HG03097 (cell line): ENCODE data around the gene PLEKHA8.
"Not testable (repeated sequence)": the region's sequence is repeated elsewhere in the genome, so short reads cannot be mapped to it uniquely, and the experiment has no call there.

Experiments used
- ATAC-seq: cut with Tn5 transposase; IDR thresholded peaks from one replicate; pipeline ENCODE4 v1.9.1; 2021; ENCODE audit not compliant: unreplicated experiment, low FRiP score

The PLEKHA8 gene

GRCh38 chr7:30091987-30092386, 63.8 kb downstream of the PLEKHA8 start:
- ATAC-seq: no peak

GRCh38 chr7:30093420-30093952, 65.3 kb downstream of the PLEKHA8 start:
- ATAC-seq: no peak

GRCh38 chr7:30098599-30098998, 70.4 kb downstream of the PLEKHA8 start:
- not testable (repeated sequence) for ATAC-seq

- ATAC-seq: no peak
Observed at GRCh38 chr7:30102281-30102680, 74.1 kb downstream of the PLEKHA8 start.

GRCh38 chr7:30104157-30104556, 75.9 kb downstream of the PLEKHA8 start:
- ATAC-seq: no peak

GRCh38 chr7:30112103-30112713, 84.0 kb downstream of the PLEKHA8 start:
- no peak for ATAC-seq

- no peak for ATAC-seq
Observed at GRCh38 chr7:30113144-30113543, 84.9 kb downstream of the PLEKHA8 start.

- no peak for ATAC-seq
Observed at GRCh38 chr7:30114536-30115238, 86.5 kb downstream of the PLEKHA8 start.

- ATAC-seq: no peak
Observed at GRCh38 chr7:30115709-30116297, 87.6 kb downstream of the PLEKHA8 start.

GRCh38 chr7:30116771-30117170, 88.6 kb downstream of the PLEKHA8 start:
- ATAC-seq: no peak

GRCh38 chr7:30117896-30118295, 89.7 kb downstream of the PLEKHA8 start:
- ATAC-seq: no peak

GRCh38 chr7:30119890-30120577, 91.8 kb downstream of the PLEKHA8 start:
- no peak for ATAC-seq

GRCh38 chr7:30133736-30134610, 105.8 kb downstream of the PLEKHA8 start:
- no peak for ATAC-seq

GRCh38 chr7:30134611-30135300, 106.5 kb downstream of the PLEKHA8 start, which contains the start of gene MTURN:
TSS of gene MTURN (plus strand) at chr7:30134986. CDS start at chr7:30135137, 151 bp downstream.
- peak; percentile 76 for ATAC-seq

GRCh38 chr7:30135301-30136116, 107.3 kb downstream of the PLEKHA8 start:
- peak; percentile 26 for ATAC-seq

- ATAC-seq: no peak
Observed at GRCh38 chr7:30136117-30136731, 108.0 kb downstream of the PLEKHA8 start.

- no peak for ATAC-seq
Observed at GRCh38 chr7:30136743-30137485, 108.7 kb downstream of the PLEKHA8 start.
